SK-N-SH treated with all-trans-retinoic acid at 6 μM for 48 hours (cell line): ENCODE results near the gene CYP8B1.

ENCODE experiments used
- ATAC-seq: fragments of 200-7000 bp; cut with Tn5 transposase; 3 replicates; pipeline ENCODE4 v1.9.1; 2020; ENCODE audit warnings: mild to moderate bottlenecking, moderate library complexity
- ARNTL ChIP-seq: fragments of 450-650 bp; formaldehyde crosslinking; IDR thresholded peaks from 2 replicates; pipeline ENCODE4 v1.5.0; 2020; ENCODE audit warnings: low read depth, mild to moderate bottlenecking, moderate library complexity, borderline replicate concordance
- BACH2 ChIP-seq: fragments of 250-450 bp; sonication (Bioruptor Pico); IDR thresholded peaks from 2 replicates; pipeline ENCODE4 v1.9.0; 2021; ENCODE audit warnings: mild to moderate bottlenecking, borderline replicate concordance
- ESRRG ChIP-seq: fragments of 250-450 bp; sonication (Bioruptor Pico); IDR thresholded peaks from 2 replicates; pipeline ENCODE4 v1.6.1; 2021; ENCODE audit warnings: mild to moderate bottlenecking
- GLIS3 ChIP-seq: fragments of 250-450 bp; sonication (Bioruptor Pico); IDR thresholded peaks from 2 replicates; pipeline ENCODE4 v1.5.0; 2020; ENCODE audit warnings: mild to moderate bottlenecking, moderate library complexity
- ISL1 ChIP-seq: fragments of 250-450 bp; sonication (Bioruptor Pico); IDR thresholded peaks from 2 replicates; pipeline ENCODE4 v2.1.2; 2022; ENCODE audit warnings: mild to moderate bottlenecking, moderate library complexity
- OSR1 ChIP-seq: fragments of 250-450 bp; sonication (Bioruptor Pico); IDR thresholded peaks from 2 replicates; pipeline ENCODE4 v1.8.0; 2022; ENCODE audit warnings: moderate library complexity, mild to moderate bottlenecking, inconsistent platforms
- POU6F1 ChIP-seq: fragments of 250-450 bp; sonication (Bioruptor Pico); IDR thresholded peaks from 2 replicates; pipeline ENCODE4 v1.8.0; 2021; ENCODE audit warnings: low read depth, mild to moderate bottlenecking, moderate library complexity, borderline replicate concordance
- PPARA ChIP-seq: fragments of 250-450 bp; sonication (Bioruptor Pico); IDR thresholded peaks from 2 replicates; pipeline ENCODE4 v1.5.0; 2020; ENCODE audit warnings: mild to moderate bottlenecking, borderline replicate concordance
- RARB ChIP-seq: fragments of 250-450 bp; sonication (Bioruptor Pico); IDR thresholded peaks from 2 replicates; pipeline ENCODE4 v1.8.0; 2021; ENCODE audit warnings: mild to moderate bottlenecking, moderate library complexity
- TCF4 ChIP-seq: fragments of 250-450 bp; sonication (Bioruptor Pico); IDR thresholded peaks from 2 replicates; pipeline ENCODE4 v1.8.0; 2021; ENCODE audit warnings: mild to moderate bottlenecking, moderate library complexity, borderline replicate concordance
- ZC3H10 ChIP-seq: fragments of 250-450 bp; sonication (Bioruptor Pico); IDR thresholded peaks from 2 replicates; pipeline ENCODE4 v1.5.1; 2021; ENCODE audit warnings: mild to moderate bottlenecking, moderate library complexity
- ZFP3 ChIP-seq: fragments of 250-450 bp; sonication (Bioruptor Pico); IDR thresholded peaks from 2 replicates; pipeline ENCODE4 v1.5.0; 2020; ENCODE audit warnings: mild to moderate bottlenecking, moderate library complexity
- ZFP30 ChIP-seq: fragments of 450-650 bp; formaldehyde crosslinking; IDR thresholded peaks from 2 replicates; pipeline ENCODE4 v1.5.0; 2022; ENCODE audit warnings: mild to moderate bottlenecking, moderate library complexity
- ZNF565 ChIP-seq: fragments of 450-650 bp; formaldehyde crosslinking; conservative IDR thresholded peaks from 2 replicates; pipeline ENCODE4 v1.5.0; 2020; ENCODE audit warnings: low read depth, mild to moderate bottlenecking, moderate library complexity
- ZNF70 ChIP-seq: fragments of 450-650 bp; formaldehyde crosslinking; IDR thresholded peaks from 2 replicates; pipeline ENCODE4 v1.5.0; 2020; ENCODE audit warnings: mild to moderate bottlenecking, moderate library complexity
- ZNF8 ChIP-seq: fragments of 450-650 bp; formaldehyde crosslinking; IDR thresholded peaks from 2 replicates; pipeline ENCODE4 v1.5.0; 2020; ENCODE audit warnings: mild to moderate bottlenecking, moderate library complexity
- TF ChIP-seq, protein P1 (sequence below): fragments of 250-450 bp; sonication (Bioruptor Pico); IDR thresholded peaks from 2 replicates; pipeline ENCODE4 v1.8.0; 2020; ENCODE audit warnings: mild to moderate bottlenecking, moderate library complexity, borderline replicate concordance
- TF ChIP-seq, protein P2 (sequence below): fragments of 250-450 bp; sonication (Bioruptor Pico); IDR thresholded peaks from 2 replicates; pipeline ENCODE4 v1.5.0; 2020; ENCODE audit warnings: mild to moderate bottlenecking, moderate library complexity
- TF ChIP-seq, protein P3 (sequence below): fragments of 250-450 bp; sonication (Bioruptor Pico); IDR thresholded peaks from 2 replicates; pipeline ENCODE4 v1.5.1; 2021; ENCODE audit warnings: mild to moderate bottlenecking, moderate library complexity
- TF ChIP-seq, protein P4 (sequence below): fragments of 250-450 bp; sonication (Bioruptor Pico); IDR thresholded peaks from 2 replicates; pipeline ENCODE4 v1.5.1; 2020; ENCODE audit warnings: low read depth, mild to moderate bottlenecking, moderate library complexity

Gene CYP8B1

GRCh38 chr3:42844412-42844713, 31.3 kb downstream of the CYP8B1 start (continued):
- TF ChIP-seq, protein P1, sequence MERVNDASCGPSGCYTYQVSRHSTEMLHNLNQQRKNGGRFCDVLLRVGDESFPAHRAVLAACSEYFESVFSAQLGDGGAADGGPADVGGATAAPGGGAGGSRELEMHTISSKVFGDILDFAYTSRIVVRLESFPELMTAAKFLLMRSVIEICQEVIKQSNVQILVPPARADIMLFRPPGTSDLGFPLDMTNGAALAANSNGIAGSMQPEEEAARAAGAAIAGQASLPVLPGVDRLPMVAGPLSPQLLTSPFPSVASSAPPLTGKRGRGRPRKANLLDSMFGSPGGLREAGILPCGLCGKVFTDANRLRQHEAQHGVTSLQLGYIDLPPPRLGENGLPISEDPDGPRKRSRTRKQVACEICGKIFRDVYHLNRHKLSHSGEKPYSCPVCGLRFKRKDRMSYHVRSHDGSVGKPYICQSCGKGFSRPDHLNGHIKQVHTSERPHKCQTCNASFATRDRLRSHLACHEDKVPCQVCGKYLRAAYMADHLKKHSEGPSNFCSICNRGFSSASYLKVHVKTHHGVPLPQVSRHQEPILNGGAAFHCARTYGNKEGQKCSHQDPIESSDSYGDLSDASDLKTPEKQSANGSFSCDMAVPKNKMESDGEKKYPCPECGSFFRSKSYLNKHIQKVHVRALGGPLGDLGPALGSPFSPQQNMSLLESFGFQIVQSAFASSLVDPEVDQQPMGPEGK (CRISPR knock-in tag) = no peak
- TF ChIP-seq TCF4 (CRISPR knock-in tag) (no peak), ZFP3 (CRISPR knock-in tag) (no peak), ZC3H10 (no peak), BACH2 (CRISPR knock-in tag) (no peak)
- TF ChIP-seq, protein P2, sequence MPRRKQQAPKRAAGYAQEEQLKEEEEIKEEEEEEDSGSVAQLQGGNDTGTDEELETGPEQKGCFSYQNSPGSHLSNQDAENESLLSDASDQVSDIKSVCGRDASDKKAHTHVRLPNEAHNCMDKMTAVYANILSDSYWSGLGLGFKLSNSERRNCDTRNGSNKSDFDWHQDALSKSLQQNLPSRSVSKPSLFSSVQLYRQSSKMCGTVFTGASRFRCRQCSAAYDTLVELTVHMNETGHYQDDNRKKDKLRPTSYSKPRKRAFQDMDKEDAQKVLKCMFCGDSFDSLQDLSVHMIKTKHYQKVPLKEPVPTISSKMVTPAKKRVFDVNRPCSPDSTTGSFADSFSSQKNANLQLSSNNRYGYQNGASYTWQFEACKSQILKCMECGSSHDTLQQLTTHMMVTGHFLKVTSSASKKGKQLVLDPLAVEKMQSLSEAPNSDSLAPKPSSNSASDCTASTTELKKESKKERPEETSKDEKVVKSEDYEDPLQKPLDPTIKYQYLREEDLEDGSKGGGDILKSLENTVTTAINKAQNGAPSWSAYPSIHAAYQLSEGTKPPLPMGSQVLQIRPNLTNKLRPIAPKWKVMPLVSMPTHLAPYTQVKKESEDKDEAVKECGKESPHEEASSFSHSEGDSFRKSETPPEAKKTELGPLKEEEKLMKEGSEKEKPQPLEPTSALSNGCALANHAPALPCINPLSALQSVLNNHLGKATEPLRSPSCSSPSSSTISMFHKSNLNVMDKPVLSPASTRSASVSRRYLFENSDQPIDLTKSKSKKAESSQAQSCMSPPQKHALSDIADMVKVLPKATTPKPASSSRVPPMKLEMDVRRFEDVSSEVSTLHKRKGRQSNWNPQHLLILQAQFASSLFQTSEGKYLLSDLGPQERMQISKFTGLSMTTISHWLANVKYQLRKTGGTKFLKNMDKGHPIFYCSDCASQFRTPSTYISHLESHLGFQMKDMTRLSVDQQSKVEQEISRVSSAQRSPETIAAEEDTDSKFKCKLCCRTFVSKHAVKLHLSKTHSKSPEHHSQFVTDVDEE (CRISPR knock-in tag) = no peak
- TF ChIP-seq, all 23 proteins: peak for 0

DNA sequence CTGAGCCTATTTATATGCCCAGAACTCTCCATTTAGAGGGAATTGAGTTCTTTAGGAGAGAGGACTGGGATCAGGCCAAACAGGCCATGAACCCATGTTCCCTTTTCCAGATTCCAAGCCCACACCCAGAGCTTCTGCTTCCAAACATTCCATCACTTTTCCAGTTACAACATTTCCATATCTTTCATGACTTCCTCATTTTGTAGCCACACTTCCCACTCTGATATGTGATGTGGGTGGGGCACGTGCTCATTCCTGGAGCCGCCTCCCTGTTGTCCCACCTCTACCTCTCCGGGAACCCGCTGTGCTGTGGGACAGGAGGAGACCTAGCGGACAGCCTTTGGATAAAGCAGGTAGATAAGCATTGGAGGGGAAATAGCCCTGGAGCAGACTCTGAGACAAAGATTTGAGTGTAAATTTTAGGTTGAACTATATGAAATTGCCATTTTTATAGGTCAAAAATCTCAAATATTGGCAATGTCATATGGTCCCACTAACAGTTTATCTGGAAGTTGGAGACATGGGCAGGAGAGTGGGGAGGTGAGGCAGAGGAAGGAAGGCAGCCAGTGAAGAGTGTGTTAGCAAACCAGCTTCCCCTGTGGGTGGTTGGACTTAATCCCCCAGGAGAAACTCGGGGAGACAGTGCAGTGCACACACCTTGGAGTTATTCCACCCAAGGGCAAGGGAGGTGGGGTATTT, 31.8 kb downstream of the CYP8B1 start:
- no peak for ATAC-seq
- TF ChIP-seq, protein P3, sequence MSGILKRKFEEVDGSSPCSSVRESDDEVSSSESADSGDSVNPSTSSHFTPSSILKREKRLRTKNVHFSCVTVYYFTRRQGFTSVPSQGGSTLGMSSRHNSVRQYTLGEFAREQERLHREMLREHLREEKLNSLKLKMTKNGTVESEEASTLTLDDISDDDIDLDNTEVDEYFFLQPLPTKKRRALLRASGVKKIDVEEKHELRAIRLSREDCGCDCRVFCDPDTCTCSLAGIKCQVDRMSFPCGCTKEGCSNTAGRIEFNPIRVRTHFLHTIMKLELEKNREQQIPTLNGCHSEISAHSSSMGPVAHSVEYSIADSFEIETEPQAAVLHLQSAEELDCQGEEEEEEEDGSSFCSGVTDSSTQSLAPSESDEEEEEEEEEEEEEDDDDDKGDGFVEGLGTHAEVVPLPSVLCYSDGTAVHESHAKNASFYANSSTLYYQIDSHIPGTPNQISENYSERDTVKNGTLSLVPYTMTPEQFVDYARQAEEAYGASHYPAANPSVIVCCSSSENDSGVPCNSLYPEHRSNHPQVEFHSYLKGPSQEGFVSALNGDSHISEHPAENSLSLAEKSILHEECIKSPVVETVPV (CRISPR knock-in tag) = no peak
- TF ChIP-seq GLIS3 (CRISPR knock-in tag) = no peak
- no peak for TF ChIP-seq POU6F1
- no peak for TF ChIP-seq RARB (CRISPR knock-in tag)
- TF ChIP-seq BACH2 (CRISPR knock-in tag) = no peak
- TF ChIP-seq, protein P4, sequence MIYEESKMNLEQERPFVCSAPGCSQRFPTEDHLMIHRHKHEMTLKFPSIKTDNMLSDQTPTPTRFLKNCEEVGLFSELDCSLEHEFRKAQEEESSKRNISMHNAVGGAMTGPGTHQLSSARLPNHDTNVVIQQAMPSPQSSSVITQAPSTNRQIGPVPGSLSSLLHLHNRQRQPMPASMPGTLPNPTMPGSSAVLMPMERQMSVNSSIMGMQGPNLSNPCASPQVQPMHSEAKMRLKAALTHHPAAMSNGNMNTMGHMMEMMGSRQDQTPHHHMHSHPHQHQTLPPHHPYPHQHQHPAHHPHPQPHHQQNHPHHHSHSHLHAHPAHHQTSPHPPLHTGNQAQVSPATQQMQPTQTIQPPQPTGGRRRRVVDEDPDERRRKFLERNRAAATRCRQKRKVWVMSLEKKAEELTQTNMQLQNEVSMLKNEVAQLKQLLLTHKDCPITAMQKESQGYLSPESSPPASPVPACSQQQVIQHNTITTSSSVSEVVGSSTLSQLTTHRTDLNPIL (CRISPR knock-in tag) = no peak
- no peak for TF ChIP-seq ZFP3 (CRISPR knock-in tag)
- no peak for TF ChIP-seq ZNF70
- TF ChIP-seq ESRRG (CRISPR knock-in tag) = no peak
- TF ChIP-seq, protein P2 (CRISPR knock-in tag) = no peak
- TF ChIP-seq ZFP30 (CRISPR knock-in tag) = no peak
- TF ChIP-seq OSR1 (CRISPR knock-in tag) = no peak
- TF ChIP-seq ISL1 (CRISPR knock-in tag) = no peak
- TF ChIP-seq, protein P1 (CRISPR knock-in tag) = no peak
- TF ChIP-seq TCF4 (CRISPR knock-in tag) = no peak
- TF ChIP-seq ARNTL = no peak
- TF ChIP-seq PPARA (CRISPR knock-in tag) = no peak
- no peak for TF ChIP-seq ZNF8 (CRISPR knock-in tag)
- no peak for TF ChIP-seq ZNF565 (CRISPR knock-in tag)
- TF ChIP-seq ZC3H10 = no peak
